A172 (cell line): ENCODE results near the gene CLEC1A. TPM values are rescaled to one million over a fixed set of nuclear protein-coding genes. Genes with fewer than 3 reads are reported as not detected.

ENCODE experiments used
- DNase-seq: peaks from one replicate; pipeline ENCODE4 v3.0.0-alpha.2; 2015; ENCODE audit warnings: low spot score
- total RNA-seq: library from RNA; depleted of rRNA; stranded (reverse); fragments of >200 nt; shearing (Covaris generic); gene quantifications from 2 replicates; pipeline ENCODE4 v1.2.3, GENCODE V29; 2014; rRNA removed

CLEC1A gene, protein sequence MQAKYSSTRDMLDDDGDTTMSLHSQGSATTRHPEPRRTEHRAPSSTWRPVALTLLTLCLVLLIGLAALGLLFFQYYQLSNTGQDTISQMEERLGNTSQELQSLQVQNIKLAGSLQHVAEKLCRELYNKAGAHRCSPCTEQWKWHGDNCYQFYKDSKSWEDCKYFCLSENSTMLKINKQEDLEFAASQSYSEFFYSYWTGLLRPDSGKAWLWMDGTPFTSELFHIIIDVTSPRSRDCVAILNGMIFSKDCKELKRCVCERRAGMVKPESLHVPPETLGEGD
- not detected in 2 replicates for total RNA-seq

GRCh38 chr12:10098791-10099190, at the start of gene CLEC1A:
Gene CLEC1A (minus strand): TSS chr12:10098985. CDS start chr12:10098922, 63 bp downstream.
- no peak for DNase-seq

DNA sequence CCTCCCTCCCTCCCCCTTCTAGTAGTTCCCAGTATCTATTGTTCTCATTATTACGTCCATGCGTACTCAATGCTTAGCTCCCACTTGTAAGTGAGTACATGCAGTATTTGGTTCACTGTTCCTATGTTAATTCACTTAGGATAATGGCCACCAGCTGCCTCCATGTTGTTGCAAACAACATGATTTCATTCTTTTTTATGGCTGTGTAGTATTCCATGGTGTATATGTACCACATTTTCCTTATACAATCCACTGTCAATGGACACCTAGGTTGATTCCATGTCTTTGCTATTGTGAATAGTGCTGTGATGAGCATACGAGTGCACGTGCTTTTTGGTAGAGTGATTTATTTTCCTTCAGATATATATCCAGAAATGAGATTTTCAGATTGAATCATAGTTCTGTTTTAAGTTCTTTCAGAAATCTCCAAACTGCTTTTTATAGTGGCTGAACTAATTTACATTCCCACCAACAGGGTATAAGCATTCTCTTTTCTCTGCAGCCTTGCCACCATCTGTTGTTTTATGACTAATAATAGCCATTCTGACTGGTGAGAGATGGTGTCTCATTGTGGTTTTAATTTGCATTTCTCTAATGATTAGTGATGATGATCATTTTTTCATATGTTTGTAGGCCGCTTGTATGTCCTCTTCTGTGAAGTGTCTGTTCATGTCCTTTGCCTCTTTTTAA, 49.1 kb upstream of the CLEC1A start:
- DNase-seq, result no peak

- DNase-seq, result peak; percentile 29
Observed at GRCh38 chr12:10142976-10143589, 44.3 kb upstream of the CLEC1A start.

DNA sequence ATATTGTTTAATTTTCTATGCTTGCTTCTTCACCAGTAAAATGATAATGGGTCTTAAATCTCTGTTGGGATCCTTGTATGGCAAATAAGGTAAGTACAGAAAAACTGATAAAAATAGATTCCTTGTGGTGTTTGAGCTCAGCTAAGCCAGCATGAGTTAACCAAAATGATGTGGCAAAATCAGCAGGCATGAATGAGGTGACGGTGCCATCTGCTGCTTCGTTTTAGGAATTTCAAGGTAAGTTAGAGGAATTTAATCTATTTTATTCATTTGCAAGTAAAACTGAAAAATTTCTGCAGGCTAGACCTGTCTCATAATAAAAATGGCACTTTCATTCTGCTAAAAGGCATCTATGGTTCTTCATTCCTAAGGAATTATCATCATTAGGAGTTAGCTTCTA, 41.2 kb upstream of the CLEC1A start:
- DNase-seq, result peak; percentile 51

GRCh38 chr12:10136637-10137205, 37.9 kb upstream of the CLEC1A start:
- DNase-seq, result no peak

DNA sequence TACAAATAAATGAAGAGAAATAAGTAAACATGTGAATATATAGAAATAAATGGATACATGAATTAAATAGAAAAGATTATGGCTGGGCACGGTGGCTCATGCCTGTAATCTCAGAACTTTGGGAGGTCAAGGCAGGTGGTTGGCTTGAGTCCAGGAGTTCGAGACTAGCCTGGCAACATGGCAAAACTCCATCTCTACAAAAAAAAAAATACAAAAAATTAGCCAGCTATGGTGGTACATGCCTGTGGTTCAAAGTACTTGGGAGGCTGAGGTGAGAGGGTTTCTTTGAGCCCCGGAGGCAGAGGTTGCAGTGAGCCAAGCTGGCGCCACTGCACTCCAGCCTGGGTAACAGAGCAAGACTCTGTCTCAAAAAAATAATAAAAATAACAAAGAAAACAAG, 36.3 kb upstream of the CLEC1A start:
- no peak for DNase-seq

- DNase-seq, result no peak
Observed at GRCh38 chr12:10132850-10133370, 34.1 kb upstream of the CLEC1A start.

DNA sequence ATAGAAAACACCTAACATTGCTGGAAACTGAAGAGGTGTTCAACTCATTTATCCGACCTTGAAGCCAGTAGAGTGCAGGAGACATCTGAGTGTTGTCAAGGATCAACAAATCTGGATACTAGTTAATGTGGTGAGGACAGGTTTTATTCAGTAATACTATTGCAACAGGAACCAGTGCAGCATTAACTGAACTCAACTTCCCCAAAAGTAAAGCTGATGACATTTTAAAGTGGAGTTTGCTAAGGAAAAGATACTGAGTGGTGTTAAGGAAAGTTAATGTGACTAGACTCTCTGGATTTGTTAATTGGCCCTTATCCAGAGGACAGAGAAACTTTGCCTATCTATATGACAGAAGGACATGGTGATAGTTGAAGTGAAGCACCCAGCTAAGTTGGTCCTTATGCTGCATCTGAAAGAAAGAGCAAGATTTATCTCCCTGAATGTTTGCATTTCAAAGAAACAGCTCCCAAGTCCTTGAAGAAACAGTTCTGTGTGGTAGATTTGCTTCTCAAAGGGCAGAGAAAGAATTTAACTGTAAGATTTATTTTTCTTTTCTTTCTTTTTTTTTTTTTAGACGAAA, 32.4 kb upstream of the CLEC1A start:
- DNase-seq, result no peak

DNA sequence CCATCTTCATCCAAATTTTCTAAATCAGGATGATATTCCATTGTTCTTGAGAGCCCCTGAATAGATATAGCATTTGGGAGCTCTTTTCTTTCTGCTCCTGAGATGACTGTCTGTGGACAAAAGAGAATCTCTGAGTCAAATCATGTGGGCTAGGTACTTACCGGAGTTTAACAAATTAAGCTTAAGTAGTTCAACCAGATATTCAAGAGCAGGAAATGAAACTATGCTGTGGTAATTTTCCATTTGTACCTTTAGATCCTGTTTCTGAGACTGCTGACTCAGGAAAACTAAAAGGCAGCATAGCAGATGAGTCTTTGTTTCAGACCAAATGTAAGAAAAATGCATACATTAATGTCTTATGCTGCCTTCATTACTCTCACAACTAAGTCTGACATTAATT, 31.3 kb upstream of the CLEC1A start, which contains the start of gene CLEC7A:
Gene CLEC7A (minus strand): TSS at position 158 of the 400 bp plus-strand sequence. CDS start 117 bp downstream, at position 41.
- no peak for DNase-seq

DNA sequence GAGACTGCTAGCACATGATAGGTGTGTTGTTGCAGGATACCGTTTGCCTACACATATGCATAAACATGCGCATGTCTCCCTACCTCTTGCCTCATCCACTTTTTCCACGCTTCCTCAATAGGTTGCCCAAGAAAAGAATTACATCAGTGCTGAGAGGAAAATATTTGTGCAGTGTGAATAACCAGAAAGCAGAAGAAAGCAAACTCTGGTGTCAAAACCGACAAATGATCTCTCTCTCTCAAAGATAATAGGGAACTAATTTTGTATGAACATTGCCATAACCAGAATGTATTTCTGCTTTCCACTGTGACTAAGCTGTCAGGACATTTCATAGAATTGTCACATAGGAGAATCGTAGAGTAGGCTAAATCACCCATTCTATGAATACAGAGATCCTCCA, 29.9 kb upstream of the CLEC1A start:
- no peak for DNase-seq

DNA sequence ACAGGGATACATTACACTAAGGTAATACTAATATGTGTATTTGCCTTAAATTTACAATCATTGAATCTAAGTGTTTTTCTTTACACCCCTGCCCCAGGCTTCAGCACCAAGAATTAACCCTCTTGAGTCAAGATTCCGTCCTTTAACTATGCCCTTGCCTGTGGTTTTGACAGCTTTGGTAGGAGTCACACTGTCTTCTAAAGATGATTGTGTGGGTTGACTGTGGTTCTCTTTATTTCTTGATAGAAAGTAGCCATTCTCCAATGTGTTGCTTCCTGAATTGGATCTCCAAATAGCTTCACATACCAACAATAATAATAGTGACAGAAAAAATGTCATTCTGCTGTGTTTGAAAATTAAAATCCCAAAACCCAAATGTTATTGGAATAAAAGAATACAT, 27.6 kb upstream of the CLEC1A start:
- no peak for DNase-seq

- no peak for DNase-seq
Observed at GRCh38 chr12:10122689-10123088, 23.9 kb upstream of the CLEC1A start.

DNA sequence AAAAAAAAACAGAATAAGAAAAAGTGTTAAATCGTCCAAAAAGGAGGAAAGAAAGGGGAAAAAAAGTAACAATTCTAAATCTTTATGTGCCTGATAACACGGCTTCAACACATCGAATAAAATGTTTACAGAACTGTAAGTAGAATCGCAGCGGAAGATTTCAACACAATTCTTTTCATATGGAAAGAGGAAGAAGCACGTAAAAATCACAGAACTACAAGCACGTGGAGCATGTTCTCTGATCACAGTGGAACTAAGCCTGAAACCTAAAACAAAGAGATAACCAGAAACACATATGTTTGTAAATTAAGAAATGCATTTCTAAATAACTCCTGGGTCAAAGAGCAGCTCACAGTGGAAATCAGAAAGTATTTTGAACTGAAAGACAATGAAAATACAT, 22.5 kb upstream of the CLEC1A start:
- no peak for DNase-seq

DNA sequence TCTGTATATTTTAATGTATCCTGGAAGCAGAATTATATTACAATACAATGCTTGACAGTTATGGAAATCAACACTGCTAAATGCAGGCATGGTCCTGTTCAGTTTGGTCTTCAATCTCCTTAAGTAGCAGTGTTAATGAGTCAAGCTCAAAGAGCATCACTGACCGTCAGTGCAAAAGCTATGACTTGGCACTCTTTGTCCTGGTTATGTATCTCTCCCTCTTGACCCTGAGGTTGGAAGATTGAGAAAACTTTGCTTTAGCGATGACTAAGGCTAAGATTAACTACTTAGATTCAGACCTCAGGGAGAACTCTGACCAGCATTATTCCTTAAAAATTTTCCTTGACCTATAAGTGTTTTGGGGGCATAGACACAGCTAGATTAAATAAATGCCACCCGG, 20.3 kb upstream of the CLEC1A start:
- DNase-seq, result peak; percentile 28

DNA sequence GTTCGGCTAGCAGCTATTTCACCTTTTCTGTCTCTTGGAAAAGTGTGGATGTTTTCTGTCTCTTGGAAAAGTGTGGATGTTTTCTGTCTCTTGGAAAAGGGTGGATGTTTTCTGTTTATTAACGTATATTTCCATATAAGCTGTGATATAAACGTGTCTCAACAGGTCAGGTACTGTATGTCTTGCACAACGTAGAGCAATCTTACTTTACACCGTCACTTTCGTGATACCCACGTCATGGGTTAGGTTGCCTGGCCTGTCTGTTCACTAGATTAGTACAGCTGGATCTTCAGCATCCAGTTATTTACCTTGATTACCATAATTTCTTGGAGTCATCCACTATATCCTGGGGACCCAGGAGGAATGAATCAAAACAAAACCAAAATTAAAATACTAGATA, 17.1 kb upstream of the CLEC1A start:
- DNase-seq, result no peak

GRCh38 chr12:10115311-10115710, 16.5 kb upstream of the CLEC1A start:
- no peak for DNase-seq

- DNase-seq, result no peak
Observed at GRCh38 chr12:10113920-10114319, 15.1 kb upstream of the CLEC1A start.

- DNase-seq, result no peak
Observed at GRCh38 chr12:10113075-10113474, 14.3 kb upstream of the CLEC1A start.

GRCh38 chr12:10111451-10111850, 12.7 kb upstream of the CLEC1A start:
- DNase-seq, result no peak

DNA sequence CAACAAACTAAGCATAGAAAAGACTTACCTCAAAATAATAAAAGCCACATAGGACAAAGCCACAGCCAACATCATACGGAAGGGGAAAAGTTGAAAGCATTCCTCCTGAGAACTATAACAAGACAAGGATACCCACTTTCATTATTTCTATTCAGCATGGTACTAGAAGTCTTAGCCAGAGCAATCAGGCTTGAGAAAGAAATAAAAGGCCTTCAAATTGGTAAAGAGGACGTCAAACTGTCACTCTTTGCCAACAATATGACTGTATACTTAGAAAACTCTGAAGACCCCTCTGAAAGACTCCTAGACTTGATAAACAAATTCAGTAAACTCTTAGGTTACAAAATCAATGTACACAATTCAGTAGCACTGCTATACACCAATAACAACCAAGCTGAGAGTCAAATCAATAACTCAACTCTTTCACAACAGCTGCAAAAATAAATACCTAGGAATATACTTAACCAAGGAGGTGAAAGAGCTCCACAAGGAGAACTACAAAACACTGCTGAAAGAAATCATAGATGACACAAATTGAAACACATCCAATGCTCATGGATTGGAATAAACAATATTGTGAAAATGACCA, 11.6 kb upstream of the CLEC1A start:
- DNase-seq, result no peak

DNA sequence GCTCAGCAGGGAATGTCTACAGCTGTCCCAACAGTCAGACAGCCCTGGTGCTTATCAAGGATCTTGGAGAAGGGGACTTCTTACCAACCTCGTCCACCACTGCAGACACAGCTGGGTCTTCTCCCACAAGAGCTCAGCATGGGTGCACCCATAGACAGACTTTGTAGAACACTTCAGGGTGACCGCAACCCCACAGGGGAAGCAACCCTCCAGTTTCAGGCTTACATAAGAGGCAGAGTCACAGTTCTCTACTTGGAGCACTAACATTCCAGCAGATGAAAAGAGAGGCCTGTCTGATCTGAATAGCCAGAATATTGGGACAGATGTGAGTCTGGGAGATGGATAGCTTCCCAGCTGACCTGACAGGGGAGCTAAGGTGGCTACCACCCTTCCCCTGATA, 3.5 kb upstream of the CLEC1A start:
- DNase-seq, result no peak
